OCI-LY3 (cell line): ENCODE results near the gene ASCL2.

Source experiments
- H2AFZ ChIP-seq: fragments of 200-600, 300-600 bp; shearing (Covaris generic); 2 replicates; pipeline ENCODE4 v1.6.0; 2014; ENCODE audit warnings: antibody characterized with exemption, low read depth, low read length
- H3K27ac ChIP-seq: fragments of 200-600, 300-600 bp; sonication (generic); 2 replicates; pipeline ENCODE4 v1.5.1; 2014; ENCODE audit warnings: mild to moderate bottlenecking, low read length, moderate library complexity, mixed read lengths
- H3K27me3 ChIP-seq: fragments of 200-600, 300-600 bp; sonication (generic); 2 replicates; pipeline ENCODE4 v1.6.1; 2014; ENCODE audit warnings: low read depth, low read length, mixed read lengths
- H3K36me3 ChIP-seq: fragments of 200-600, 300-600 bp; sonication (generic); replicated peaks from 2 replicates; pipeline ENCODE3; 2014; ENCODE audit warnings: low read depth, low read length, mixed read lengths
- H3K4me1 ChIP-seq: fragments of 300-600, 200-600 bp; sonication (generic); 2 replicates; pipeline ENCODE4 v1.6.1; 2014; ENCODE audit warnings: low read length, mixed read lengths
- H3K4me2 ChIP-seq: fragments of 200-600, 300-600 bp; sonication (generic); 2 replicates; pipeline ENCODE4 v1.6.1; 2014; ENCODE audit warnings: low read length, mixed read lengths
- H3K4me3 ChIP-seq: fragments of 300-600, 200-600 bp; sonication (generic); 2 replicates; pipeline ENCODE4 v1.5.1; 2014; ENCODE audit warnings: antibody characterized with exemption, mild to moderate bottlenecking, low read length, moderate library complexity
- H3K79me2 ChIP-seq: fragments of 300-600, 200-600 bp; shearing (Covaris generic); 2 replicates; pipeline ENCODE4 v1.6.1; 2014; ENCODE audit warnings: mild to moderate bottlenecking, low read length, mixed read lengths
- H3K9ac ChIP-seq: fragments of 300-600, 200-600 bp; shearing (Covaris generic); 2 replicates; pipeline ENCODE4 v1.6.0; 2014; ENCODE audit warnings: mild to moderate bottlenecking, low read length, moderate library complexity
- H3K9me3 ChIP-seq: fragments of 200-600, 300-600 bp; shearing (Covaris generic); 2 replicates; pipeline ENCODE4 v1.6.1; 2014; ENCODE audit warnings: low read length, mixed read lengths; ENCODE audit not compliant: insufficient read depth
- H4K20me1 ChIP-seq: fragments of 200-600, 300-600 bp; sonication (generic); 2 replicates; pipeline ENCODE4 v1.6.1; 2016; ENCODE audit warnings: low read length, mixed read lengths; ENCODE audit not compliant: insufficient read depth
- CTCF ChIP-seq: fragments of 200-600, 300-600 bp; sonication (generic); IDR thresholded peaks from 2 replicates; pipeline ENCODE4 v1.5.1; 2014; ENCODE audit warnings: antibody characterized with exemption, low read length, low read depth
- EZH2phosphoT487 ChIP-seq: fragments of 200-600 bp; shearing (Covaris generic); IDR thresholded peaks from 2 replicates; pipeline ENCODE4 v1.6.1; 2018; ENCODE audit warnings: antibody characterized with exemption, mixed run types, low read depth

The ASCL2 gene, protein sequence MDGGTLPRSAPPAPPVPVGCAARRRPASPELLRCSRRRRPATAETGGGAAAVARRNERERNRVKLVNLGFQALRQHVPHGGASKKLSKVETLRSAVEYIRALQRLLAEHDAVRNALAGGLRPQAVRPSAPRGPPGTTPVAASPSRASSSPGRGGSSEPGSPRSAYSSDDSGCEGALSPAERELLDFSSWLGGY

GRCh38 chr11:2270322-2271076, at the start of gene ASCL2:
Gene ASCL2 (minus strand): TSS chr11:2270588. CDS start chr11:2270332, 256 bp downstream.
- Histone ChIP-seq H2AFZ (no peak within 1 kb of the TSS), H4K20me1 (no peaks in the 10 kb centered on the region), H3K4me2 (no peak within 1 kb of the TSS), H3K79me2 (no peaks in the 10 kb centered on the region), H3K4me1 (peaks cover 12% of the 10 kb centered on the region), H3K9me3 (no peaks in the 10 kb centered on the region), H3K9ac (no peak within 1 kb of the TSS), H3K4me3 (no peak within 1 kb of the TSS), H3K27me3 (no peaks in the 10 kb centered on the region), H3K27ac (no peak within 1 kb of the TSS), H3K36me3 (no peaks in the 10 kb centered on the region)
- TF ChIP-seq CTCF (no peak), EZH2phosphoT487 (no peak)

GRCh38 chr11:2319791-2320472, 49.5 kb upstream of the ASCL2 start:
- TF ChIP-seq CTCF (no peak), EZH2phosphoT487 (no peak)
- no peaks in the 10 kb centered on the region for H3K27me3 ChIP-seq
- H3K4me2 ChIP-seq = no peak overlapping the region
- no peaks in the 10 kb centered on the region for H4K20me1 ChIP-seq
- H2AFZ ChIP-seq = no peak overlapping the region
- no peaks in the 10 kb centered on the region for H3K4me1 ChIP-seq
- no peaks in the 10 kb centered on the region for H3K9me3 ChIP-seq
- H3K4me3 ChIP-seq = no peak overlapping the region
- no peak overlapping the region for H3K27ac ChIP-seq
- H3K9ac ChIP-seq = no peak overlapping the region
- no peaks in the 10 kb centered on the region for H3K79me2 ChIP-seq
- no peaks in the 10 kb centered on the region for H3K36me3 ChIP-seq

GRCh38 chr11:2318707-2319106, 48.3 kb upstream of the ASCL2 start:
- Histone ChIP-seq H3K9me3 (no peaks in the 10 kb centered on the region), H3K27me3 (no peaks in the 10 kb centered on the region), H3K4me3 (no peak overlapping the region), H3K9ac (no peak overlapping the region), H3K36me3 (no peaks in the 10 kb centered on the region), H3K4me1 (no peaks in the 10 kb centered on the region), H3K79me2 (no peaks in the 10 kb centered on the region), H3K27ac (no peak overlapping the region), H3K4me2 (no peak overlapping the region), H4K20me1 (no peaks in the 10 kb centered on the region), H2AFZ (no peak overlapping the region)
- TF ChIP-seq CTCF = no peak
- no peak for TF ChIP-seq EZH2phosphoT487

DNA sequence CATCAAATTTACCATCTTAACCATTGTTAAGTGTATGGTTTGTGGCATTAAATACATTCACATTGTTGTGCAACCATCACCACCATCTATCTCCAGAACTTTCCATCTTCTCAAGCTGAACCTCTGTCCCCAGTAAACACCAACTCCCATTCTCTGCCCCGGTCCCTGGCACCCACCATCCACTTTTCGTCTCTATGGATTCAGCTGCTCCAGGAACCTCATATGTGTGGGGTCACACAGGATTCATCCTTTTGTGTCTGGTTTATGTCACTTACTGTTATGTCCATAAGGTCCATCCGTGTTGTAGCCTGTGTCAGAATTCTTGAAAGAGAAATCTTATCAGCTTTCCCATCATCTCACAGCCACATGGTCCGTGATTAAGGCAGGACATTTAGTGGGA, 47.7 kb upstream of the ASCL2 start:
- Histone ChIP-seq H3K27me3 (no peaks in the 10 kb centered on the region), H3K4me2 (no peak overlapping the region), H3K36me3 (no peaks in the 10 kb centered on the region), H3K27ac (no peak overlapping the region), H2AFZ (no peak overlapping the region), H3K9ac (no peak overlapping the region), H4K20me1 (no peaks in the 10 kb centered on the region), H3K9me3 (no peaks in the 10 kb centered on the region), H3K4me1 (no peaks in the 10 kb centered on the region), H3K79me2 (no peaks in the 10 kb centered on the region), H3K4me3 (no peak overlapping the region)
- TF ChIP-seq CTCF (no peak), EZH2phosphoT487 (no peak)
